ENCODE data around the gene SNRK. TPM values are rescaled to one million over a fixed set of nuclear protein-coding genes. Genes with fewer than 3 reads are reported as not detected.

The SNRK gene
- total and polyA plus RNA-seq, 2 donors (not counting 3 experiments of a cell fraction or from before 2014, with no cell fraction given): 43.3 to 99.9 TPM

GRCh38 chr3:43286841-43287499 is 630 bp downstream of the SNRK start:
- dilution Hi-C loops (cut with MboI; ENCODE audit: extremely low pct_ligation_motif_present, low sequenced_read_pairs): no loop called here
- Histone ChIP-seq H2AFZ (ENCODE audit: low read depth, low read length) (no peak overlapping the region), H3K27me3 (ENCODE audit: control insufficient read depth in 2 of 2, insufficient read depth in 2 of 2, low read length in 2 of 2) (no peaks in the 10 kb centered on the region), H3K4me1 (ENCODE audit: control insufficient read depth, extremely low read depth, insufficient read depth, low read length) (peaks cover 50% of the 10 kb centered on the region), H3K36me3 (ENCODE audit: control insufficient read depth in 2 of 2, extremely low read depth in 1 of 2, insufficient read depth in 2 of 2, low read length in 2 of 2) (peaks cover 0 to 13% of the 10 kb centered on the region in 2 experiments), H3K27ac (ENCODE audit: insufficient read depth, low read depth, low read length) (peak overlapping the region; percentile 100), H3K9me3 (replicated peaks; ENCODE audit: control insufficient read depth, insufficient read depth, low read length) (no peaks in the 10 kb centered on the region), H3K4me3 (replicated peaks in 1 of 3; ENCODE audit: insufficient read depth in 1 of 3, low read depth in 1 of 3, low read length in 3 of 3) (peak overlapping the region; percentile 60 to 100 (median 99)), H4K20me1 (replicated peaks; ENCODE audit: control insufficient read depth, extremely low read depth, insufficient read depth, low read length) (peaks cover 9% of the 10 kb centered on the region), H3K4me2 (ENCODE audit: insufficient read depth, low read length) (peak overlapping the region; percentile 95), H3K79me2 (ENCODE audit: control insufficient read depth, insufficient read depth, low read length) (peaks cover 54% of the 10 kb centered on the region), H3K9ac (replicated peaks; ENCODE audit: extremely low read depth, insufficient read depth, low read length) (peak overlapping the region; percentile 100), H3K9me1 (replicated peaks; ENCODE audit: control insufficient read depth, extremely low read depth, insufficient read depth, low read length) (no peaks in the 10 kb centered on the region)
- peak; percentile 39 for TF ChIP-seq POLR2A (IDR thresholded peaks at IDR 0.05; ENCODE audit: low read depth, low read length)
- TF ChIP-seq POLR2AphosphoS5 (IDR thresholded peaks at IDR 0.05; ENCODE audit: insufficient read depth, low read depth, low read length): peak; percentile 44
- no peak for TF ChIP-seq EZH2 (IDR thresholded peaks at IDR 0.05; ENCODE audit: borderline replicate concordance, low read depth, low read length, severe bottlenecking)
- no peak for TF ChIP-seq GATA2 (IDR thresholded peaks at IDR 0.05; ENCODE audit: insufficient read depth, insufficient read length, low read depth, low read length)
- no peak for TF ChIP-seq MYC (IDR thresholded peaks at IDR 0.05; ENCODE audit: low read depth, low read length)
- TF ChIP-seq JUN (IDR thresholded peaks at IDR 0.05; ENCODE audit: borderline replicate concordance, insufficient read depth, insufficient read length, low read depth): no peak
- TF ChIP-seq, protein P1, sequence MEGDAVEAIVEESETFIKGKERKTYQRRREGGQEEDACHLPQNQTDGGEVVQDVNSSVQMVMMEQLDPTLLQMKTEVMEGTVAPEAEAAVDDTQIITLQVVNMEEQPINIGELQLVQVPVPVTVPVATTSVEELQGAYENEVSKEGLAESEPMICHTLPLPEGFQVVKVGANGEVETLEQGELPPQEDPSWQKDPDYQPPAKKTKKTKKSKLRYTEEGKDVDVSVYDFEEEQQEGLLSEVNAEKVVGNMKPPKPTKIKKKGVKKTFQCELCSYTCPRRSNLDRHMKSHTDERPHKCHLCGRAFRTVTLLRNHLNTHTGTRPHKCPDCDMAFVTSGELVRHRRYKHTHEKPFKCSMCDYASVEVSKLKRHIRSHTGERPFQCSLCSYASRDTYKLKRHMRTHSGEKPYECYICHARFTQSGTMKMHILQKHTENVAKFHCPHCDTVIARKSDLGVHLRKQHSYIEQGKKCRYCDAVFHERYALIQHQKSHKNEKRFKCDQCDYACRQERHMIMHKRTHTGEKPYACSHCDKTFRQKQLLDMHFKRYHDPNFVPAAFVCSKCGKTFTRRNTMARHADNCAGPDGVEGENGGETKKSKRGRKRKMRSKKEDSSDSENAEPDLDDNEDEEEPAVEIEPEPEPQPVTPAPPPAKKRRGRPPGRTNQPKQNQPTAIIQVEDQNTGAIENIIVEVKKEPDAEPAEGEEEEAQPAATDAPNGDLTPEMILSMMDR (IDR thresholded peaks at IDR 0.05; ENCODE audit: extremely low read depth in 1 of 2, insufficient read depth in 1 of 2, low read depth in 1 of 2, low read length in 2 of 2): no peak
- no peak for TF ChIP-seq FOS (IDR thresholded peaks at IDR 0.05; ENCODE audit: borderline replicate concordance, insufficient read depth, low read length)
- FAIRE-seq (no peak), DNase-seq (ENCODE audit: low read depth, low spot score) (no peak)
- no TSS peak for BruUV-seq (replicated peaks)
- CTCF ChIA-PET: interaction anchor here (0.8 to 3.5 kb wide), 7 partner anchors 34 to 216 kb away, joined by 3 to 45 read pairs (median 8); no protein-coding TSS in a partner anchor
- intact Hi-C loops (cut with micrococcal nuclease): loop anchor here (1.0 to 10.0 kb wide), 10 partner anchors 40 to 950 kb away; partner anchors contain the start of gene ANO10
- POLR2A ChIA-PET: interaction anchor here (1.0 to 1.3 kb wide), 3 partner anchors 40 to 107 kb away, joined by 6 to 8 read pairs (median 7); no protein-coding TSS in a partner anchor

Measured in endothelial cell of umbilical vein (primary cell).